Keratinocyte (primary cell): Measurements from ENCODE around the gene FBXL13. TPM values are rescaled to one million over a fixed set of nuclear protein-coding genes. Genes with fewer than 3 reads are reported as not detected.

ENCODE experiments used
- DNase-seq: peaks from one replicate; pipeline ENCODE4 v3.0.0-alpha.2; 2011; ENCODE audit warnings: low read depth, missing footprints, low spot score
- FAIRE-seq: peaks from 2 replicates; lab custom pipeline; 2011; peaks lifted over from hg19 to GRCh38; lab: Jason Lieb, UNC
- H2AFZ ChIP-seq: 2 replicates; pipeline ENCODE4 v1.6.0; 2012; ENCODE audit warnings: low read length, control low read depth, inconsistent platforms; ENCODE audit not compliant: control insufficient read depth
- H3K27ac ChIP-seq: 2 replicates; pipeline ENCODE4 v1.5.1; 2011; ENCODE audit warnings: low read length; ENCODE audit not compliant: control insufficient read depth, insufficient read depth
- H3K27me3 ChIP-seq: 3 replicates; pipeline ENCODE4 v1.6.0; 2011; ENCODE audit warnings: low read length; ENCODE audit not compliant: control insufficient read depth, insufficient read depth; ENCODE audit errors: extremely low read depth
- H3K36me3 ChIP-seq, 2 experiments: 2 replicates in 1 of 2; 3 replicates in 1 of 2; pipeline ENCODE4 v1.5.1; 2011; ENCODE audit warnings: low read length in 2 of 2, mild to moderate bottlenecking in 1 of 2; ENCODE audit not compliant: control insufficient read depth in 2 of 2, insufficient read depth in 2 of 2; ENCODE audit errors: extremely low read depth in 1 of 2
- H3K4me1 ChIP-seq: 3 replicates; pipeline ENCODE4 v1.5.1; 2011; ENCODE audit warnings: low read length; ENCODE audit not compliant: control insufficient read depth, insufficient read depth; ENCODE audit errors: extremely low read depth
- H3K4me2 ChIP-seq: 3 replicates; pipeline ENCODE4 v1.6.0; 2011; ENCODE audit warnings: low read depth, low read length; ENCODE audit not compliant: control insufficient read depth, insufficient read depth; ENCODE audit errors: extremely low read depth
- H3K4me3 ChIP-seq, 3 experiments: fragments of 200-600 bp in 1 of 3; sonication (generic) in 1 of 3; 2 replicates in 2 of 3; 3 replicates in 1 of 3; pipeline ENCODE4 v1.5.1; 2011 to 2016; ENCODE audit warnings: low read length in 3 of 3, mild to moderate bottlenecking in 3 of 3, control low read depth in 2 of 3, inconsistent platforms in 1 of 3, low read depth in 1 of 3, mixed read lengths in 1 of 3, mixed run types in 1 of 3, moderate library complexity in 1 of 3; ENCODE audit not compliant: control insufficient read depth in 2 of 3, insufficient read depth in 2 of 3; ENCODE audit errors: extremely low read depth in 1 of 3
- H3K79me2 ChIP-seq: 2 replicates; pipeline ENCODE4 v1.6.0; 2012; ENCODE audit warnings: low read length; ENCODE audit not compliant: control insufficient read depth, insufficient read depth
- H3K9ac ChIP-seq: 3 replicates; pipeline ENCODE4 v1.6.0; 2011; ENCODE audit warnings: low read length; ENCODE audit not compliant: control insufficient read depth, insufficient read depth; ENCODE audit errors: extremely low read depth
- H3K9me1 ChIP-seq: 3 replicates; pipeline ENCODE4 v1.6.0; 2011; ENCODE audit warnings: low read length; ENCODE audit not compliant: control insufficient read depth, insufficient read depth; ENCODE audit errors: extremely low read depth
- H3K9me3 ChIP-seq: 2 replicates; pipeline ENCODE4 v1.5.1; 2012; ENCODE audit warnings: low read depth, low read length; ENCODE audit not compliant: control insufficient read depth
- H4K20me1 ChIP-seq: 3 replicates; pipeline ENCODE4 v1.6.0; 2011; ENCODE audit warnings: low read length; ENCODE audit not compliant: control insufficient read depth, insufficient read depth; ENCODE audit errors: extremely low read depth
- CTCF ChIP-seq, 3 experiments: IDR thresholded peaks in 1 of 3; conservative IDR thresholded peaks in 1 of 3; optimal IDR thresholded peaks in 1 of 3; 2 replicates in 2 of 3; 3 replicates in 1 of 3; pipeline versions ENCODE3 to v1.5.1; 2011; ENCODE audit warnings: low read length in 3 of 3, mild to moderate bottlenecking in 3 of 3, moderate library complexity in 2 of 3, control low read depth in 1 of 3, inconsistent platforms in 1 of 3; ENCODE audit not compliant: insufficient read depth in 2 of 3; ENCODE audit errors: extremely low read depth in 1 of 3
- EZH2 ChIP-seq: IDR thresholded peaks from one replicate; pipeline ENCODE4 v1.6.1; 2012; ENCODE audit warnings: inconsistent platforms, mild to moderate bottlenecking, low read length, moderate library complexity
- dilution Hi-C: fragments of 300-500 bp; cut with MboI; formaldehyde crosslinking; loops from one replicate; pipeline ENCODE4 v1.7.0; 2020; ENCODE audit warnings: low sequenced_read_pairs; ENCODE audit not compliant: extremely low pct_ligation_motif_present
- polyA plus RNA-seq, 5 experiments: library from polyadenylated mRNA; depleted of rRNA in 3 of 5; stranded (reverse) in 3 of 5; stranded (forward) in 1 of 5; unstranded in 1 of 5; fragments of >200 nt; gene quantifications; 1 replicate in 1 of 5; 2 replicates in 3 of 5; 3 replicates in 1 of 5; pipeline versions ENCODE4 v1.2.1 to v1.2.3, GENCODE V29; 2011 to 2012; ENCODE audit warnings: missing spikeins in 2 of 5, low read depth in 1 of 5, low replicate concordance in 1 of 5

Gene FBXL13
- polyA plus RNA-seq, 1 donor (not counting 4 experiments of a cell fraction or from before 2014, with no cell fraction given): 0.20 TPM

GRCh38 chr7:102834999-102835398 lies 239.6 kb downstream of the FBXL13 start:
- Histone ChIP-seq H2AFZ (no peak overlapping the region), H3K27ac (peak overlapping the region; percentile 39), H3K9me3 (no peaks in the 10 kb centered on the region), H3K9me1 (no peaks in the 10 kb centered on the region), H3K79me2 (no peaks in the 10 kb centered on the region), H3K4me2 (peak overlapping the region; percentile 65), H3K27me3 (no peaks in the 10 kb centered on the region), H3K4me3 (no peak overlapping the region), H3K36me3 (peaks cover 0 to under 1% of the 10 kb centered on the region in 2 experiments), H3K4me1 (peaks cover 25% of the 10 kb centered on the region), H4K20me1 (no peaks in the 10 kb centered on the region), H3K9ac (no peak overlapping the region)
- peak; percentile 97 for FAIRE-seq
- dilution Hi-C loops: no loop called here
- no peak for TF ChIP-seq EZH2
- DNase-seq: peak; percentile 74

GRCh38 chr7:102834466-102834865 lies 240.1 kb downstream of the FBXL13 start:
- Histone ChIP-seq H3K27me3 (no peaks in the 10 kb centered on the region), H3K9ac (no peak overlapping the region), H3K4me1 (peaks cover 25% of the 10 kb centered on the region), H3K4me2 (peak overlapping the region; percentile 9), H3K79me2 (no peaks in the 10 kb centered on the region), H2AFZ (no peak overlapping the region), H3K36me3 (peaks cover 0 to 3% of the 10 kb centered on the region in 2 experiments), H4K20me1 (no peaks in the 10 kb centered on the region), H3K27ac (peak overlapping the region; percentile 39), H3K9me1 (no peaks in the 10 kb centered on the region), H3K9me3 (no peaks in the 10 kb centered on the region), H3K4me3 (no peak overlapping the region)
- dilution Hi-C loops: no loop called here
- FAIRE-seq (no peak), DNase-seq (no peak)
- TF ChIP-seq CTCF (optimal IDR thresholded peaks at IDR 0.05 in 1 of 3, IDR thresholded peaks at IDR 0.05 in 1 of 3, conservative IDR thresholded peaks at IDR 0.05 in 1 of 3; ENCODE audit: extremely low read depth in 1 of 3, insufficient read depth in 2 of 3, low read length in 3 of 3) (no peak), EZH2 (no peak)

GRCh38 chr7:102833343-102833742 lies 241.3 kb downstream of the FBXL13 start:
- Histone ChIP-seq H3K9me1 (no peaks in the 10 kb centered on the region), H3K9ac (no peak overlapping the region), H3K9me3 (no peaks in the 10 kb centered on the region), H4K20me1 (no peaks in the 10 kb centered on the region), H2AFZ (no peak overlapping the region), H3K79me2 (no peaks in the 10 kb centered on the region), H3K4me2 (no peak overlapping the region), H3K4me3 (no peak overlapping the region), H3K4me1 (peaks cover 25% of the 10 kb centered on the region), H3K27ac (no peak overlapping the region), H3K36me3 (peaks cover 0 to 3% of the 10 kb centered on the region in 2 experiments), H3K27me3 (no peaks in the 10 kb centered on the region)
- dilution Hi-C loops: no loop called here
- DNase-seq (no peak), FAIRE-seq (no peak)
- TF ChIP-seq EZH2: no peak
- no peak for TF ChIP-seq CTCF (optimal IDR thresholded peaks at IDR 0.05 in 1 of 3, IDR thresholded peaks at IDR 0.05 in 1 of 3, conservative IDR thresholded peaks at IDR 0.05 in 1 of 3; ENCODE audit: extremely low read depth in 1 of 3, insufficient read depth in 2 of 3, low read length in 3 of 3)
